Hepatocyte (in vitro differentiated cells): Measurements from ENCODE around the gene LILRB5. TPM values are rescaled to one million over a fixed set of nuclear protein-coding genes. Genes with fewer than 3 reads are reported as not detected.

Experiments used
- DNase-seq: peaks from one replicate; pipeline ENCODE4 v3.0.0-alpha.2; 2016; ENCODE audit warnings: low spot score
- H2AFZ ChIP-seq: fragments of 200-600 bp; sonication (generic); 2 replicates; pipeline ENCODE4 v1.6.0; 2016; ENCODE audit warnings: antibody characterized with exemption, mild to moderate bottlenecking
- H3K27ac ChIP-seq: fragments of 200-600 bp; sonication (generic); 2 replicates; pipeline ENCODE4 v1.5.1; 2016; ENCODE audit warnings: mild to moderate bottlenecking
- H3K27me3 ChIP-seq: fragments of 200-600 bp; sonication (generic); 2 replicates; pipeline ENCODE4 v1.6.1; 2016
- H3K36me3 ChIP-seq: fragments of 200-600 bp; sonication (generic); replicated peaks from 2 replicates; pipeline ENCODE4 v1.5.1; 2016; ENCODE audit warnings: low read depth; ENCODE audit not compliant: insufficient read depth
- H3K4me1 ChIP-seq: fragments of 200-600 bp; sonication (generic); 2 replicates; pipeline ENCODE4 v1.5.1; 2016; ENCODE audit warnings: mild to moderate bottlenecking, moderate library complexity; ENCODE audit not compliant: insufficient read depth
- H3K4me2 ChIP-seq: fragments of 200-600 bp; sonication (generic); 2 replicates; pipeline ENCODE4 v1.6.0; 2016
- H3K4me3 ChIP-seq: fragments of 200-600 bp; sonication (generic); 2 replicates; pipeline ENCODE4 v1.5.1; 2016; ENCODE audit warnings: mild to moderate bottlenecking
- H3K79me2 ChIP-seq: fragments of 200-600 bp; sonication (generic); 2 replicates; pipeline ENCODE4 v1.6.0; 2017; ENCODE audit warnings: mild to moderate bottlenecking
- H3K9me2 ChIP-seq: fragments of 200-600 bp; sonication (generic); replicated peaks from 2 replicates; pipeline ENCODE4 v1.6.0; 2017; ENCODE audit warnings: mild to moderate bottlenecking; ENCODE audit not compliant: insufficient read depth
- H3K9me3 ChIP-seq: fragments of 200-600 bp; sonication (generic); 2 replicates; pipeline ENCODE4 v1.5.1; 2016; ENCODE audit warnings: low read depth, mild to moderate bottlenecking
- H4K20me1 ChIP-seq: fragments of 200-600 bp; sonication (generic); 2 replicates; pipeline ENCODE4 v1.6.0; 2016; ENCODE audit warnings: mild to moderate bottlenecking; ENCODE audit not compliant: insufficient read depth, poor library complexity, severe bottlenecking
- CTCF ChIP-seq: fragments of 200-600 bp; sonication (generic); IDR thresholded peaks from 2 replicates; pipeline ENCODE4 v1.5.1; 2016; ENCODE audit warnings: antibody characterized with exemption, mild to moderate bottlenecking; ENCODE audit not compliant: poor library complexity
- EZH2 ChIP-seq: fragments of 200-600 bp; sonication (generic); IDR thresholded peaks from 2 replicates; pipeline ENCODE4 v1.6.1; 2016; ENCODE audit warnings: antibody characterized with exemption, mild to moderate bottlenecking, borderline replicate concordance
- EZH2phosphoT487 ChIP-seq: fragments of 200-600 bp; sonication (generic); IDR thresholded peaks from one replicate; pipeline ENCODE4 v1.6.1; 2018; ENCODE audit warnings: antibody characterized with exemption, mild to moderate bottlenecking, low read depth, moderate library complexity; ENCODE audit not compliant: unreplicated experiment, severe bottlenecking
- WGBS: methylation state at CpG from one replicate; pipeline ENCODE4 v1.1.6; 2016; ENCODE audit warnings: low lambda C conversion rate; ENCODE audit errors: missing lambda C conversion rate; 5-methylcytosine and 5-hydroxymethylcytosine counted together
- polyA plus RNA-seq: library from polyadenylated mRNA; unstranded; fragments of >200 nt; fragmentation: Nextera tagmentation; extraction: Ambion mirVana; gene quantifications from 2 replicates; pipeline ENCODE4 v1.2.1, GENCODE V29; 2016
- total RNA-seq: library from RNA; depleted of rRNA; stranded (reverse); fragments of >200 nt; gene quantifications from 2 replicates; pipeline ENCODE4 v1.2.3, GENCODE V29; 2014

LILRB5 gene
- total and polyA plus RNA-seq, 2 experiments from 2014 or later = 0.80 to 1.6 TPM

GRCh38 chr19:54266133-54266532, 9.1 kb upstream of the LILRB5 start:
- no peak for TF ChIP-seq EZH2phosphoT487
- TF ChIP-seq CTCF = peak; percentile 70
- H3K27me3 ChIP-seq = peaks cover 6% of the 10 kb centered on the region
- 2% methylated on average over 6 of the region's 6 CpGs for WGBS

GRCh38 chr19:54262470-54262869, 5.4 kb upstream of the LILRB5 start:
- no peaks in the 10 kb centered on the region for H3K9me3 ChIP-seq
- H3K79me2 ChIP-seq = no peaks in the 10 kb centered on the region
- H2AFZ ChIP-seq = no peak overlapping the region
- no peak overlapping the region for H3K4me2 ChIP-seq
- no peaks in the 10 kb centered on the region for H4K20me1 ChIP-seq
- TF ChIP-seq EZH2phosphoT487 (no peak), EZH2 (no peak), CTCF (no peak)
- 88% methylated on average over 2 of the region's 2 CpGs for WGBS
- no peaks in the 10 kb centered on the region for H3K36me3 ChIP-seq
- peaks cover 3% of the 10 kb centered on the region for H3K27me3 ChIP-seq
- no peaks in the 10 kb centered on the region for H3K9me2 ChIP-seq
- no peak overlapping the region for H3K27ac ChIP-seq
- no peaks in the 10 kb centered on the region for H3K4me1 ChIP-seq
- H3K4me3 ChIP-seq = no peak overlapping the region
- DNase-seq = no peak

More at GRCh38 chr19:54266133-54266532, 9.1 kb upstream of the LILRB5 start:
- Histone ChIP-seq H3K9me2 (no peaks in the 10 kb centered on the region), H3K9me3 (no peaks in the 10 kb centered on the region), H4K20me1 (no peaks in the 10 kb centered on the region), H3K4me3 (no peak overlapping the region), H3K4me1 (no peaks in the 10 kb centered on the region), H3K4me2 (no peak overlapping the region), H3K36me3 (no peaks in the 10 kb centered on the region), H3K27ac (no peak overlapping the region), H2AFZ (no peak overlapping the region), H3K79me2 (no peaks in the 10 kb centered on the region)
- peak; percentile 89 for DNase-seq

GRCh38 chr19:54262066-54262465, 5.0 kb upstream of the LILRB5 start:
- Histone ChIP-seq H3K9me3 (no peaks in the 10 kb centered on the region), H3K27ac (no peak overlapping the region)

More at GRCh38 chr19:54262066-54262465, 5.0 kb upstream of the LILRB5 start:
- Histone ChIP-seq H4K20me1 (no peaks in the 10 kb centered on the region), H2AFZ (no peak overlapping the region), H3K4me1 (no peaks in the 10 kb centered on the region), H3K4me3 (no peak overlapping the region), H3K79me2 (no peaks in the 10 kb centered on the region), H3K9me2 (no peaks in the 10 kb centered on the region), H3K27me3 (peaks cover 3% of the 10 kb centered on the region), H3K36me3 (no peaks in the 10 kb centered on the region), H3K4me2 (no peak overlapping the region)
- 85% methylated on average over 11 of the region's 11 CpGs for WGBS
- TF ChIP-seq EZH2 = no peak
- no peak for TF ChIP-seq CTCF
- no peak for TF ChIP-seq EZH2phosphoT487
- DNase-seq = no peak
